ENCODE results near the gene TRPM8.

TRPM8 gene

DNA sequence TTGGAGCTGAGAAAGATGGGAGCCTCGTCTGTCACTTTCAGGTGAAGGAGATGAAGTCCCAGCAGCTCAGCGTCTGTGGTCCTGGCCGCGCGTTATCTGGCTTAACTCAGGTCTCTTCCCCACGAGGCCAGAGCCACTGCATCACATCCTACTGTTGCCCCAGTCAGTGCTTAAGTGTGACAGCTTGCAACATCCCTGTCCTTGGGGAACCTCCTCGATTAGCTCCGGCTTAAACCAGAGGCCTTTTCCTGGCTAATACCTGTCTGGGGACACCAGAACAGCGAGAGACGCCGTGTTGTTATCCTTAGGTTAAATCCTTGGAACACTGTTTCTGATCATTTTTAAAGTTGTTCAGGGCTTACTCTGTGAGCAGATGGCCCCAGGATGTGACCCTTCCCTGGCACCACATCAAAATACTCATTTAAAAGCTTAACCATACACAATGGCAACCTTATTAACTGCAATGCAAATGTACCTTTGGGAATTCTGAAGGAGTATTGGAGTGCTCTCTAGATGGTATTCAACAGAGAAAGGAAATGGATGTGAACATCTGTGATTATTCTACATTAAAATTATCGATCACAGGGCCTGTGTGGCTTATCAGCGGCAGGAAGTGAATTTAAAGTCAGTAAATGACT lies 72.2 kb downstream of the TRPM8 start:
- no peak for TF ChIP-seq CEBPB (IDR thresholded peaks at IDR 0.05)
- TF ChIP-seq, protein P1, sequence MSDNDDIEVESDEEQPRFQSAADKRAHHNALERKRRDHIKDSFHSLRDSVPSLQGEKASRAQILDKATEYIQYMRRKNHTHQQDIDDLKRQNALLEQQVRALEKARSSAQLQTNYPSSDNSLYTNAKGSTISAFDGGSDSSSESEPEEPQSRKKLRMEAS (IDR thresholded peaks at IDR 0.05) = no peak
- TF ChIP-seq EP300 (IDR thresholded peaks at IDR 0.05; ENCODE audit: borderline replicate concordance) = no peak
- TF ChIP-seq RAD21 (IDR thresholded peaks at IDR 0.05; ENCODE audit: low read depth) = no peak
- no peak for TF ChIP-seq EGR1 (IDR thresholded peaks at IDR 0.05)
- TF ChIP-seq NFIC (IDR thresholded peaks at IDR 0.05) = no peak
- no peak for TF ChIP-seq TEAD4 (IDR thresholded peaks at IDR 0.05)
- TF ChIP-seq FOXM1 (IDR thresholded peaks at IDR 0.05; ENCODE audit: borderline replicate concordance, low read depth) = no peak
- no peak for TF ChIP-seq ZBTB7A (IDR thresholded peaks at IDR 0.05; ENCODE audit: low read depth)
- TF ChIP-seq YY1 (IDR thresholded peaks at IDR 0.05; ENCODE audit: low read depth) = no peak
- TF ChIP-seq, protein P2, sequence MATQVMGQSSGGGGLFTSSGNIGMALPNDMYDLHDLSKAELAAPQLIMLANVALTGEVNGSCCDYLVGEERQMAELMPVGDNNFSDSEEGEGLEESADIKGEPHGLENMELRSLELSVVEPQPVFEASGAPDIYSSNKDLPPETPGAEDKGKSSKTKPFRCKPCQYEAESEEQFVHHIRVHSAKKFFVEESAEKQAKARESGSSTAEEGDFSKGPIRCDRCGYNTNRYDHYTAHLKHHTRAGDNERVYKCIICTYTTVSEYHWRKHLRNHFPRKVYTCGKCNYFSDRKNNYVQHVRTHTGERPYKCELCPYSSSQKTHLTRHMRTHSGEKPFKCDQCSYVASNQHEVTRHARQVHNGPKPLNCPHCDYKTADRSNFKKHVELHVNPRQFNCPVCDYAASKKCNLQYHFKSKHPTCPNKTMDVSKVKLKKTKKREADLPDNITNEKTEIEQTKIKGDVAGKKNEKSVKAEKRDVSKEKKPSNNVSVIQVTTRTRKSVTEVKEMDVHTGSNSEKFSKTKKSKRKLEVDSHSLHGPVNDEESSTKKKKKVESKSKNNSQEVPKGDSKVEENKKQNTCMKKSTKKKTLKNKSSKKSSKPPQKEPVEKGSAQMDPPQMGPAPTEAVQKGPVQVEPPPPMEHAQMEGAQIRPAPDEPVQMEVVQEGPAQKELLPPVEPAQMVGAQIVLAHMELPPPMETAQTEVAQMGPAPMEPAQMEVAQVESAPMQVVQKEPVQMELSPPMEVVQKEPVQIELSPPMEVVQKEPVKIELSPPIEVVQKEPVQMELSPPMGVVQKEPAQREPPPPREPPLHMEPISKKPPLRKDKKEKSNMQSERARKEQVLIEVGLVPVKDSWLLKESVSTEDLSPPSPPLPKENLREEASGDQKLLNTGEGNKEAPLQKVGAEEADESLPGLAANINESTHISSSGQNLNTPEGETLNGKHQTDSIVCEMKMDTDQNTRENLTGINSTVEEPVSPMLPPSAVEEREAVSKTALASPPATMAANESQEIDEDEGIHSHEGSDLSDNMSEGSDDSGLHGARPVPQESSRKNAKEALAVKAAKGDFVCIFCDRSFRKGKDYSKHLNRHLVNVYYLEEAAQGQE (IDR thresholded peaks at IDR 0.05; ENCODE audit: low read depth) = no peak
- TF ChIP-seq TAF1 (IDR thresholded peaks at IDR 0.05; ENCODE audit: low read depth) = no peak
- no peak for TF ChIP-seq TCF12 (IDR thresholded peaks at IDR 0.05; ENCODE audit: low read depth)

DNA sequence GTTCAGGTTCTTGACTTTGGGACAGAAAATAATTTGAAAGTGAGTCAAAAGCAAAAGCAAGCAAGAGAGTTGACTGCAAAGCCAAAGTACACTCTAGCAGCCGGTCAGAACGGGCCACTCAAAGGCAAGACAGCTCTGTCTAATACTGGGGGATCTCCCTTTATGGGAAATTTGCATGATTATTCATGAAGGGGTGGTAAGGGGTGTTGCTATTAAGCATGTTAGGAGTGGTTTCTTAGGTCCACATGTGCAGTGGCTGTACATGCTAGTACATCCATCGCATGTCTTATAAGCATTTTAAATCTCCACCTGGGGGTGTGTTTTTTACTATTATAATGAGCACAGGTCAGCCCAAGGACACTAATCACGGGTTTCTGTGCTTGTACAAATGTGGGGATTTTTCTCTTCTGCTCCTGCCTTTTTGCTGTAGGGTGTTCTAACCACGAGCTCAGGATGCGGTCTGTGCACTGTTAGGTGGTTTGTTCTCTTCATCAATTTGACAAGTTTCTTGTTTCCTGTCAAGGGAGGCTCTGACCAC lies 73.2 kb downstream of the TRPM8 start:
- TF ChIP-seq, protein P3, sequence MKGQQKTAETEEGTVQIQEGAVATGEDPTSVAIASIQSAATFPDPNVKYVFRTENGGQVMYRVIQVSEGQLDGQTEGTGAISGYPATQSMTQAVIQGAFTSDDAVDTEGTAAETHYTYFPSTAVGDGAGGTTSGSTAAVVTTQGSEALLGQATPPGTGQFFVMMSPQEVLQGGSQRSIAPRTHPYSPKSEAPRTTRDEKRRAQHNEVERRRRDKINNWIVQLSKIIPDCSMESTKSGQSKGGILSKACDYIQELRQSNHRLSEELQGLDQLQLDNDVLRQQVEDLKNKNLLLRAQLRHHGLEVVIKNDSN (IDR thresholded peaks at IDR 0.05) = no peak
- TF ChIP-seq NFIC (IDR thresholded peaks at IDR 0.05) (no peak), EGR1 (IDR thresholded peaks at IDR 0.05) (no peak), TEAD4 (IDR thresholded peaks at IDR 0.05) (no peak), TCF12 (IDR thresholded peaks at IDR 0.05; ENCODE audit: low read depth) (no peak), FOXM1 (IDR thresholded peaks at IDR 0.05; ENCODE audit: borderline replicate concordance, low read depth) (no peak), TAF1 (IDR thresholded peaks at IDR 0.05; ENCODE audit: low read depth) (no peak), RAD21 (IDR thresholded peaks at IDR 0.05; ENCODE audit: low read depth) (no peak), YY1 (IDR thresholded peaks at IDR 0.05; ENCODE audit: low read depth) (no peak)
- TF ChIP-seq, protein P2 (IDR thresholded peaks at IDR 0.05; ENCODE audit: low read depth) = no peak
- TF ChIP-seq, protein P1 (IDR thresholded peaks at IDR 0.05) = no peak

DNA sequence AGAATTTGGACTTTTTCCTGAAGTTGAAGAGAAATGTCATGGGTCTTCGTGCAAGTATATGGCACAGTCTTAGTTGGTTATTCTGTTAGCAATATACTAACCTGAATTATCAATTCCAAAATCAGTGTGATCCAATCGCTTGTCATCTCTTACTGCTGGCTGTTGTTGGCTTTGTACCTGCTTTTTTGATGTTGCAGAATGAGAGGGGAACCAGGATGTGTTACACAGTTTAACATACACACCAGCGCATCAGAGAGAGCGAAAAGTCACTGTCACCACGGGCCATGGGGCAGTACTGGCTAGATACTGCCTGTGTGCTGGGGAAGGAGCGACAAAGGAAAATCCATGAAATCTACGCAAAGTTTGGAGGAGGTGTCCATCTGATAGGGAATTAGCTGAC lies 74.0 kb downstream of the TRPM8 start:
- TF ChIP-seq FOXM1 (IDR thresholded peaks at IDR 0.05; ENCODE audit: borderline replicate concordance, low read depth) (no peak), RAD21 (IDR thresholded peaks at IDR 0.05; ENCODE audit: low read depth) (no peak), EP300 (IDR thresholded peaks at IDR 0.05; ENCODE audit: borderline replicate concordance) (no peak), NFIC (IDR thresholded peaks at IDR 0.05) (no peak), TCF12 (IDR thresholded peaks at IDR 0.05; ENCODE audit: low read depth) (no peak), TAF1 (IDR thresholded peaks at IDR 0.05; ENCODE audit: low read depth) (no peak), YY1 (IDR thresholded peaks at IDR 0.05; ENCODE audit: low read depth) (no peak), TEAD4 (IDR thresholded peaks at IDR 0.05) (no peak), CEBPB (IDR thresholded peaks at IDR 0.05) (no peak), EGR1 (IDR thresholded peaks at IDR 0.05) (no peak), CREB1 (IDR thresholded peaks at IDR 0.05; ENCODE audit: low read depth) (no peak), ZBTB7A (IDR thresholded peaks at IDR 0.05; ENCODE audit: low read depth) (no peak)
- TF ChIP-seq, protein P3 (IDR thresholded peaks at IDR 0.05) = no peak
- TF ChIP-seq, protein P2 (IDR thresholded peaks at IDR 0.05; ENCODE audit: low read depth) = no peak
- TF ChIP-seq, protein P1 (IDR thresholded peaks at IDR 0.05) = no peak
